ENCODE data around the gene CCNE1. TPM values are rescaled to one million over a fixed set of nuclear protein-coding genes. Genes with fewer than 3 reads are reported as not detected.

CCNE1 gene
- total RNA-seq, 1 experiment from 2014 or later: 26.4 TPM

GRCh38 chr19:29777781-29778309, 33.9 kb upstream of the CCNE1 start:
- Histone ChIP-seq H3K36me3 (ENCODE audit: control insufficient read depth, insufficient read depth, low read length) (no peaks in the 10 kb centered on the region), H3K9me3 (ENCODE audit: control insufficient read depth, insufficient read depth, low read depth, low read length) (no peaks in the 10 kb centered on the region), H3K27ac (ENCODE audit: low read length) (no peak overlapping the region), H3K27me3 (ENCODE audit: control insufficient read depth, insufficient read depth, low read length) (no peaks in the 10 kb centered on the region), H3K4me1 (ENCODE audit: control insufficient read depth, insufficient read depth, low read length) (0 out of 2 replicates have a peak, but pooled peaks cover 2% of the 10 kb centered on the region), H3K4me3 (ENCODE audit: low read depth in 2 of 2, low read length in 2 of 2) (no peak overlapping the region)
- ChIA-PET POLR2A (no interaction called here), CTCF (no interaction called here)
- ATAC-seq (no peak), DNase-seq (ENCODE audit: low read depth, low spot score) (no peak)
- intact Hi-C loops (cut with micrococcal nuclease; ENCODE audit: unreplicated experiment) (no loop called here), in situ Hi-C loops (cut with HindIII; ENCODE audit: low pct_unique_long_range_greater_than_20kb, low sequenced_read_pairs) (no loop called here)
- BruUV-seq (replicated peaks): no TSS peak
- TF ChIP-seq POLR2AphosphoS5 (IDR thresholded peaks at IDR 0.05; ENCODE audit: low read depth, low read length): no peak
- TF ChIP-seq REST (IDR thresholded peaks at IDR 0.05; ENCODE audit: insufficient read depth in 1 of 2, low read depth in 2 of 2, low read length in 1 of 2): no peak
- no peak for TF ChIP-seq CTCF (IDR thresholded peaks at IDR 0.05)
- no peak for TF ChIP-seq SIN3A (IDR thresholded peaks at IDR 0.05; ENCODE audit: borderline replicate concordance, insufficient read depth, low read depth, low read length)

- H3K36me3 ChIP-seq (ENCODE audit: control insufficient read depth, insufficient read depth, low read length): no peaks in the 10 kb centered on the region
- no peaks in the 10 kb centered on the region for H3K27me3 ChIP-seq (ENCODE audit: control insufficient read depth, insufficient read depth, low read length)
- no peak for DNase-seq (ENCODE audit: low read depth, low spot score)
- intact Hi-C loops (cut with micrococcal nuclease; ENCODE audit: unreplicated experiment): no loop called here
- no peak overlapping the region for H3K27ac ChIP-seq (ENCODE audit: low read length)
- in situ Hi-C loops (cut with HindIII; ENCODE audit: low pct_unique_long_range_greater_than_20kb, low sequenced_read_pairs): no loop called here
- POLR2A ChIA-PET: no interaction called here
- ATAC-seq: 0 out of 2 replicates have a peak, but pooled peaks have one; percentile 33
- 0 out of 2 replicates have a peak, but pooled peaks cover 2% of the 10 kb centered on the region for H3K4me1 ChIP-seq (ENCODE audit: control insufficient read depth, insufficient read depth, low read length)
- no peaks in the 10 kb centered on the region for H3K9me3 ChIP-seq (ENCODE audit: control insufficient read depth, insufficient read depth, low read depth, low read length)
- no peak overlapping the region for H3K4me3 ChIP-seq (ENCODE audit: low read depth in 2 of 2, low read length in 2 of 2)
- CTCF ChIA-PET: interaction anchor here (0.5 kb wide), 1 partner anchor 31 kb away, joined by 3 read pairs; no protein-coding TSS in a partner anchor
- no TSS peak for BruUV-seq (replicated peaks)
- no peak for TF ChIP-seq CTCF (IDR thresholded peaks at IDR 0.05)
- no peak for TF ChIP-seq REST (IDR thresholded peaks at IDR 0.05; ENCODE audit: insufficient read depth in 1 of 2, low read depth in 2 of 2, low read length in 1 of 2)
- no peak for TF ChIP-seq POLR2AphosphoS5 (IDR thresholded peaks at IDR 0.05; ENCODE audit: low read depth, low read length)
- no peak for TF ChIP-seq SIN3A (IDR thresholded peaks at IDR 0.05; ENCODE audit: borderline replicate concordance, insufficient read depth, low read depth, low read length)
- no peak for TF ChIP-seq TCF7L2 (IDR thresholded peaks at IDR 0.05; ENCODE audit: low read depth, low read length)
Observed at GRCh38 chr19:29779921-29780320, 31.9 kb upstream of the CCNE1 start.
